Esophagus squamous epithelium (tissue), 4 donors: Measurements from ENCODE around the gene MED13L.

ENCODE experiments used
- CTCF ChIP-seq, 6 experiments: fragments of 450-650 bp in 4 of 6; fragments of 200-600 bp in 2 of 6; sonication (generic) in 2 of 6; IDR thresholded peaks; one replicate each; pipeline ENCODE4 v1.5.1; 2016 to 2019; ENCODE audit warnings: antibody characterized with exemption in 6 of 6, mild to moderate bottlenecking in 4 of 6, moderate library complexity in 4 of 6
- POLR2A ChIP-seq, 4 donors: fragments of 450-650 bp; IDR thresholded peaks; one replicate each; pipeline ENCODE4 v1.6.1; 2017; ENCODE audit warnings: antibody characterized with exemption in 4 of 4, mild to moderate bottlenecking in 4 of 4, moderate library complexity in 3 of 4

- TF ChIP-seq POLR2A (IDR thresholded peaks at IDR 0.05), result no peak
- TF ChIP-seq CTCF (IDR thresholded peaks at IDR 0.05), result no peak
Measured at GRCh38 chr12:116138781-116139180, 138.7 kb downstream of the MED13L start.
